HG02623 (cell line): Measurements from ENCODE around the gene GMPPA.

ENCODE experiments used
- ATAC-seq: cut with Tn5 transposase; IDR thresholded peaks from one replicate; pipeline ENCODE4 v1.9.1; 2021; ENCODE audit warnings: moderate library complexity; ENCODE audit not compliant: unreplicated experiment

GMPPA gene

GRCh38 chr2:219484343-219485200 is 14.1 kb upstream of the GMPPA start:
- ATAC-seq = no peak

- no peak for ATAC-seq
Observed at GRCh38 chr2:219485201-219485580, 13.5 kb upstream of the GMPPA start.

- ATAC-seq = no peak
Observed at GRCh38 chr2:219486380-219486959, 12.2 kb upstream of the GMPPA start.

- no peak for ATAC-seq
Observed at GRCh38 chr2:219488149-219488843, 10.4 kb upstream of the GMPPA start.

- no peak for ATAC-seq
Observed at GRCh38 chr2:219488844-219489194, 9.9 kb upstream of the GMPPA start.

- no peak for ATAC-seq
Observed at GRCh38 chr2:219489315-219489714, 9.4 kb upstream of the GMPPA start.

- no peak for ATAC-seq
Observed at GRCh38 chr2:219490186-219490585, 8.5 kb upstream of the GMPPA start.

- ATAC-seq = no peak
Observed at GRCh38 chr2:219490600-219491130, 8.0 kb upstream of the GMPPA start.

GRCh38 chr2:219491278-219491963 is 7.3 kb upstream of the GMPPA start:
- no peak for ATAC-seq

GRCh38 chr2:219492575-219492974 is 6.1 kb upstream of the GMPPA start:
- no peak for ATAC-seq

- ATAC-seq = no peak
Observed at GRCh38 chr2:219493086-219493485, 5.6 kb upstream of the GMPPA start.

GRCh38 chr2:219494952-219495530 is 3.6 kb upstream of the GMPPA start:
- ATAC-seq = no peak

- ATAC-seq = no peak
Observed at GRCh38 chr2:219495531-219496122, 3.1 kb upstream of the GMPPA start.

- ATAC-seq = no peak
Observed at GRCh38 chr2:219496247-219496824, 2.4 kb upstream of the GMPPA start.

- ATAC-seq = no peak
Observed at GRCh38 chr2:219496825-219497494, 1.7 kb upstream of the GMPPA start.

GRCh38 chr2:219497495-219498279 is 1.0 kb upstream of the GMPPA start:
- no peak for ATAC-seq

- ATAC-seq = no peak
Observed at GRCh38 chr2:219499058-219499307, 292 bp downstream of the GMPPA start.

- ATAC-seq = no peak
Observed at GRCh38 chr2:219499555-219499954, 864 bp downstream of the GMPPA start.

- no peak for ATAC-seq
Observed at GRCh38 chr2:219500135-219500534, 1.4 kb downstream of the GMPPA start.
